HG03025 (cell line): ENCODE results near the gene GPRC5A.

ENCODE experiments used
- ATAC-seq: cut with Tn5 transposase; IDR thresholded peaks from one replicate; pipeline ENCODE4 v1.9.1; 2021; ENCODE audit warnings: mild to moderate bottlenecking, moderate library complexity; ENCODE audit not compliant: unreplicated experiment, low FRiP score

The GPRC5A gene

GRCh38 chr12:12908711-12909110 lies 17.3 kb downstream of the GPRC5A start:
- ATAC-seq = no peak

- ATAC-seq = no peak
These were observed 18.0 kb downstream of the GPRC5A start for GRCh38 chr12:12909228-12909994.

- ATAC-seq = no peak
These were observed 18.6 kb downstream of the GPRC5A start for GRCh38 chr12:12909995-12910420.

GRCh38 chr12:12912711-12913110 lies 21.3 kb downstream of the GPRC5A start:
- ATAC-seq = no peak

- no peak for ATAC-seq
These were observed 24.3 kb downstream of the GPRC5A start for GRCh38 chr12:12915656-12916055.

- ATAC-seq = peak; percentile 85
These were observed 25.0 kb downstream of the GPRC5A start for GRCh38 chr12:12916135-12916944.

GRCh38 chr12:12917517-12917916 lies 26.2 kb downstream of the GPRC5A start:
- no peak for ATAC-seq

GRCh38 chr12:12918781-12919389 lies 27.5 kb downstream of the GPRC5A start:
- ATAC-seq = no peak

- no peak for ATAC-seq
These were observed 28.5 kb downstream of the GPRC5A start for GRCh38 chr12:12919666-12920435.

GRCh38 chr12:12922191-12922616 lies 30.8 kb downstream of the GPRC5A start:
- ATAC-seq = no peak

- ATAC-seq = no peak
These were observed 31.6 kb downstream of the GPRC5A start for GRCh38 chr12:12922978-12923377.

- no peak for ATAC-seq
These were observed 32.8 kb downstream of the GPRC5A start for GRCh38 chr12:12924169-12924568.

GRCh38 chr12:12925388-12925787 lies 34.0 kb downstream of the GPRC5A start:
- ATAC-seq = no peak

GRCh38 chr12:12926571-12927071 lies 35.3 kb downstream of the GPRC5A start:
- no peak for ATAC-seq

- ATAC-seq = no peak
These were observed 36.1 kb downstream of the GPRC5A start for GRCh38 chr12:12927211-12928079.

GRCh38 chr12:12929696-12930095 lies 38.3 kb downstream of the GPRC5A start:
- ATAC-seq = no peak

- no peak for ATAC-seq
These were observed 39.4 kb downstream of the GPRC5A start for GRCh38 chr12:12930633-12931219.

GRCh38 chr12:12933742-12934141 lies 42.4 kb downstream of the GPRC5A start:
- ATAC-seq = no peak

GRCh38 chr12:12934556-12934955 lies 43.2 kb downstream of the GPRC5A start:
- ATAC-seq = no peak
